PC-9 (cell line): ENCODE measurements around the gene ATP11A. TPM values are rescaled to one million over a fixed set of nuclear protein-coding genes. Genes with fewer than 3 reads are reported as not detected.

Experiments used
- BruUV-seq: library from RNA; stranded (reverse); fragments of 400-500 nt; replicated peaks from 2 replicates; lab custom pipeline; 2021; lab: Mats Ljungman, UMichigan
- CTCF ChIA-PET: fragments of 300-600 bp; sonication (Branson Sonifier 250); formaldehyde crosslinking; loops from one replicate; lab custom pipeline; 2022; ENCODE audit warnings: antibody characterized with exemption; lab: Charles Lee
- POLR2A ChIA-PET: fragments of 300-600 bp; sonication (Branson Sonifier 250); formaldehyde crosslinking; loops from one replicate; lab custom pipeline; 2022; ENCODE audit warnings: antibody characterized with exemption; ENCODE audit not compliant: unreplicated experiment; lab: Charles Lee
- DNase-seq, 2 experiments: peaks; one replicate each; pipeline versions ENCODE4 v3.0.0 to v3.0.0-alpha.2; 2015 to 2022; ENCODE audit warnings: mixed read lengths in 1 of 2
- H2AFZ ChIP-seq: fragments of 200-600 bp; sonication (generic); 2 replicates; pipeline ENCODE4 v1.8.1; 2017; ENCODE audit warnings: antibody characterized with exemption
- H3F3A ChIP-seq: fragments of 200-600 bp; sonication (generic); 2 replicates; pipeline ENCODE4 v1.8.1; 2017; ENCODE audit warnings: antibody characterized with exemption, mild to moderate bottlenecking, low read depth; ENCODE audit not compliant: insufficient read depth
- H3K27ac ChIP-seq: fragments of 200-600 bp; sonication (generic); 2 replicates; pipeline ENCODE4 v1.6.1; 2016; ENCODE audit warnings: mixed run types
- H3K27me3 ChIP-seq: fragments of 200-600 bp; sonication (generic); 2 replicates; pipeline ENCODE4 v1.6.1; 2016; ENCODE audit warnings: low read depth, mixed run types; ENCODE audit not compliant: insufficient read depth
- H3K36me3 ChIP-seq: fragments of 200-600 bp; sonication (generic); 2 replicates; pipeline ENCODE4 v1.6.1; 2016; ENCODE audit warnings: low read depth, mixed run types
- H3K4me1 ChIP-seq: fragments of 200-600 bp; sonication (generic); replicated peaks from 2 replicates; pipeline ENCODE4 v1.6.1; 2016; ENCODE audit warnings: mixed run types; ENCODE audit not compliant: insufficient read depth
- H3K4me2 ChIP-seq: fragments of 200-600 bp; sonication (generic); 2 replicates; pipeline ENCODE4 v1.6.1; 2017; ENCODE audit warnings: mixed run types
- H3K4me3 ChIP-seq: fragments of 200-600 bp; sonication (generic); 2 replicates; pipeline ENCODE4 v1.6.1; 2016; ENCODE audit warnings: mixed run types
- H3K79me2 ChIP-seq: fragments of 200-600 bp; sonication (generic); 2 replicates; pipeline ENCODE4 v1.6.1; 2017; ENCODE audit warnings: low read depth, mixed run types
- H3K9me2 ChIP-seq: fragments of 200-600 bp; sonication (generic); 2 replicates; pipeline ENCODE4 v1.8.1; 2017; ENCODE audit warnings: mild to moderate bottlenecking; ENCODE audit not compliant: insufficient read depth
- H3K9me3 ChIP-seq: fragments of 200-600 bp; sonication (generic); 2 replicates; pipeline ENCODE4 v1.8.1; 2016; ENCODE audit warnings: low read depth; ENCODE audit not compliant: insufficient read depth
- H4K20me1 ChIP-seq: fragments of 200-600 bp; sonication (generic); 2 replicates; pipeline ENCODE4 v1.8.1; 2017; ENCODE audit not compliant: insufficient read depth
- CTCF ChIP-seq: fragments of 200-600 bp; sonication (generic); conservative IDR thresholded peaks from 2 replicates; pipeline ENCODE4 v1.6.1; 2017; ENCODE audit warnings: mixed run types, antibody characterized with exemption, mild to moderate bottlenecking, moderate library complexity
- EZH2 ChIP-seq: fragments of 200-600 bp; sonication (generic); IDR thresholded peaks from 2 replicates; pipeline ENCODE4 v1.8.0; 2017; ENCODE audit warnings: antibody characterized with exemption, low read depth
- intact Hi-C: fragments of 100-400 bp; cut with micrococcal nuclease; formaldehyde crosslinking; loops from one replicate; pipeline ENCODE4 v1.10.0; 2022; ENCODE audit not compliant: unreplicated experiment
- total RNA-seq: library from RNA; stranded (reverse); gene quantifications from 2 replicates; pipeline ENCODE4 v1.2.3, GENCODE V29; 2021

The ATP11A gene
- total RNA-seq, 1 experiment from 2014 or later: 92.2 TPM

GRCh38 chr13:112772539-112772909, 82.7 kb downstream of the ATP11A start:
- no peaks in the 10 kb centered on the region for H3K9me2 ChIP-seq
- peaks cover 22% of the 10 kb centered on the region; the same call in 1 of the 2 replicates for H4K20me1 ChIP-seq
- peaks cover 36% of the 10 kb centered on the region for H3K79me2 ChIP-seq
- no peaks in the 10 kb centered on the region for H3K27me3 ChIP-seq
- H3K36me3 ChIP-seq: no peaks in the 10 kb centered on the region
- BruUV-seq: no TSS peak
- H3K4me1 ChIP-seq: no peaks in the 10 kb centered on the region
- POLR2A ChIA-PET: interaction anchor here (0.5 kb wide), 1 partner anchor 11 kb away, joined by 8 read pairs; no protein-coding TSS in a partner anchor
- peaks cover 4% of the 10 kb centered on the region for H3F3A ChIP-seq
- no peak for DNase-seq
- intact Hi-C loops: no loop called here
- no peaks in the 10 kb centered on the region for H3K9me3 ChIP-seq
- CTCF ChIA-PET: no interaction called here
- TF ChIP-seq CTCF: no peak
- no peak for TF ChIP-seq EZH2
- H3K4me3 ChIP-seq: no peak overlapping the region
- H3K4me2 ChIP-seq: no peak overlapping the region
- no peak overlapping the region for H2AFZ ChIP-seq
- no peak overlapping the region for H3K27ac ChIP-seq

DNA sequence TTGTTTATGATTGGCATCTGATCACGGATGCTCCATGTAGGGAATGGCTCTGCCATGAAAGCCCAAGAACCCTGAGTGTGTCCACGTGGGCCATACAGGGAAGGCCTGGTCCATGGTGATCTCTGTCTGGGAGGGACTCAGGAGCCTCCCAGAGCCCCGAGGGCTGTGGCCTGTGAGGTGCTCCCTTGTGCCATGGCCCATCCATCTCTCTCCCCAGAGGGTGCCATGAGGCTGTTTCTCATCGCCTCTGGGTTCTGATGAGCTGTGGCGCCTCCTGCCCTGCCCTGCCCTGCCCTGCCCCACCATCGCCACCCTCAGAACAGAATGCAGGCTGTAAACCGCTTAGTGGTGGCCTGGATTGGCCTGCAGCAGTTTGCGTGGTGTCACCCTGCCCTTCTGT, 83.1 kb downstream of the ATP11A start:
- Histone ChIP-seq H3K4me2 (no peak overlapping the region), H4K20me1 (peaks cover 18% of the 10 kb centered on the region; the same call in 1 of the 2 replicates), H3K9me2 (no peaks in the 10 kb centered on the region), H3K79me2 (peaks cover 39% of the 10 kb centered on the region), H3K27me3 (no peaks in the 10 kb centered on the region), H3K9me3 (no peaks in the 10 kb centered on the region), H3K4me3 (no peak overlapping the region), H3K36me3 (no peaks in the 10 kb centered on the region), H3K4me1 (no peaks in the 10 kb centered on the region), H3F3A (peaks cover 4% of the 10 kb centered on the region), H2AFZ (no peak overlapping the region), H3K27ac (no peak overlapping the region)
- intact Hi-C loops: no loop called here
- POLR2A ChIA-PET: no interaction called here
- DNase-seq: no peak
- BruUV-seq: no TSS peak
- TF ChIP-seq EZH2: no peak
- TF ChIP-seq CTCF: no peak
- CTCF ChIA-PET: no interaction called here

DNA sequence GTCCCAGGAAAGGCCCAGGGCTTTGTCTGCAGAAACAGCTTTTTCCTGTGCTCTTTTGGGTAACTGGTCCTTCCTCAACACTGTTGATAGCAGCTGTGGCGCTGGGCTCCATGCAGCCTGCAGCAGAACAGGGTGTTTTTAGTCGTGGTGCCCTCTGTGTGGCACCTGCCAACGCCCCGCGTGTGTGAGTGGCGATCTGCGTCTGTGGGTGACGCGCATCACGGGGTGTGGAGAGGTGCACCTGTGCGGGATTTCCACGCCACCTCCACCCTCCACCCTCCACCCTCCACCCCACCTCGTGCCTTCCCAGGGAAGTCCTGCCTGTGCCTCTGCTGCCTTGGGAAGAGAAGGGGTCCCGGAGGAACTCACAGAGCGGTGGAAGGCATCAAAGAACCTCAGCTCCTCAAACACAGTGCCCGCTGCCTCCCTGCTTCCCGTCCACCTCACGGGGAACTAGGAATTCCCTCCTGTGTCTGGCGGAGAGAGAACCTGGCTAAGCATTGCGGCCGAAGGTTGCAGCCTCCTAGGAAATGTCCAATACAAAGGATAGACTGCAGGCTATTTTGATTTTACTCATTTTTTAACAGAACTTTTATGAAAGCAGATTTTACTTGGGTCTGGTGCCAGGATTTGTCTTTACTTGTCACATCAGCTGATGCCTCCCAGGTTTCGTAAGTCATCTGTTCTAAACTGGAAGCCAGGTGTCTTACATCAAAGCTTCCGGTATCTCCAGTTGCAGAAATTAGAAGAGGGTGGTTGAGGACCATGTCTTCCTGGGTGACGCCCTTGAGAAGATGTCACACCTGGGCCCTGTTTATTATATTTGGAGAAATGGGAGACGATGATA, 84.0 kb downstream of the ATP11A start:
- Histone ChIP-seq H3K36me3 (no peaks in the 10 kb centered on the region), H3K4me3 (no peak overlapping the region), H3K79me2 (peaks cover 39% of the 10 kb centered on the region), H3K27ac (no peak overlapping the region), H3K9me3 (no peaks in the 10 kb centered on the region), H3F3A (peaks cover 4% of the 10 kb centered on the region), H3K4me2 (no peak overlapping the region), H3K9me2 (no peaks in the 10 kb centered on the region), H3K4me1 (no peaks in the 10 kb centered on the region), H2AFZ (no peak overlapping the region), H4K20me1 (peaks cover 11% of the 10 kb centered on the region; the same call in 1 of the 2 replicates), H3K27me3 (no peaks in the 10 kb centered on the region)
- intact Hi-C loops: no loop called here
- ChIA-PET POLR2A (no interaction called here), CTCF (no interaction called here)
- no peak for DNase-seq
- no TSS peak for BruUV-seq
- TF ChIP-seq CTCF (no peak), EZH2 (no peak)
